T-helper 2 cell treated with Interferon-gamma antibody and Interleukin-4, amounts not matched to agents 100 ng/mL and 5 ng/mL, for 36 hours (primary cell): ENCODE data around the gene AAK1. TPM values are rescaled to one million over a fixed set of nuclear protein-coding genes. Genes with fewer than 3 reads are reported as not detected.
"Not testable (repeated sequence)": the region's sequence is repeated elsewhere in the genome, so short reads cannot be mapped to it uniquely, and the experiment has no call there.

Experiments used
- intact Hi-C: fragments of 100-400 bp; cut with micrococcal nuclease; formaldehyde crosslinking; loops from one replicate; pipeline ENCODE4 v1.15.1; 2023
- total RNA-seq: library from RNA; stranded (reverse); gene quantifications from 2 replicates; pipeline ENCODE4 v1.2.3, GENCODE V29; 2022

AAK1 gene
- total RNA-seq, 1 donor from 2014 or later: 113 TPM

DNA sequence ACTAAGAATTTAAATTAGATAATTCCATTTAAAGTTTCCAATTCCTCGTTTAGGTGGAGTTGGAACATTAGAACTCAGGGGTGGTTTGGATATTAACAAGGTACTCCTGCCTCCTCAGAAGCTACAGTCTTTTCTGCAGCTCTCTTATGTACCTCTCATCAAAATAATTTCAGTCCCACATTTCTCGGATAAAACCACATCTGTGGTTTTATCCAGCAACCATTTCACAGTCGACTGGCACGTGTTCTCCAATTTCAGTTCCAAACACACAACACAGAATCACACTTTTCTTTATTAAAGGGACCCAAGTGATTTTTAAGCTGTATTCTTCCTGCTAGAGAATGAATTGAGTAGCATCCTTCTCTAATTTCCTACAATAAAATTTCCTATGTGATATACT, 183.6 kb downstream of the AAK1 start:
- intact Hi-C loops: no loop called here

DNA sequence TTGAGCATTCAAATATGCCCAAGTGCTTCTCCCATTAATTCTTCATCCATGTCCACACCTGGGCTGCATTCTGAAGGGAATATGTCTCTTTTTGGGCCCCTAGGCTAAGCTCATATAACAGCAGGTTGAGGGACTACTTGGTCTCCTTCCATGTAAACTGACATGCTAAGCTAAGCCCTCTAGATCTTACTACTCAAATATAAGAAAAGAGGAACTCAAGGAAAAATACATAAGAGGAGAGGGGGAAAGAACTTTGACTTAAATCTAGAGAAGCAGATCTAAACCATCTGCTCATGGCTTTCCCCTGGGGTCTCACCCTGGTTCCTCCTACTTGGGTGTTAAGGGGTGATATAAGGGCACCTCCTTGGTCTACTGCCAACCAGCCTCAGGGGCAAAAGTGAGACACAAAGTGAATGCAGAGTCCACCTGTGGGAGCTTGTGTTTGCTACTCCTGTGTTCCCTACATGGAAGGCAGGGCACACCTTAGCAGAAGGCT, 186.5 kb downstream of the AAK1 start:
- intact Hi-C loops: no loop called here

DNA sequence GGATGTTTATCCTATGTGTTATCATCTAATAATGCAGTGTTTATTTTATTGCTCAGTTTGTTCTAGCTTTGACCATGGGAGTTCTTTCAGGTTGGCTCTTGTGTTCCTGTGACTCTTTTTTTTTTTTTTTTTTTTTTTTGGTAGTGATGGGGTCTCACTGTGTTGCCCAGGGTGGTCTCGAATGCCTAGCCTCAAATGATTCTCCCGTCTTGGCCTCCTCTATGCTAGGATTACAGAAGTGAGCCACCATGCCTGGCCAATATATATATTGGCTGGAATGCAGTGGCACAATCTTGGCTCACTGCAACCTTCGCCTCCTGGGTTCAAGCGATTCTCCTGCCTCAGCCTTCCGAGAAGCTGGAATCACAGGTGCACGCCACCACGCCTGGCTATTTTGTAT, 187.4 kb downstream of the AAK1 start:
- intact Hi-C loops: no loop called here

DNA sequence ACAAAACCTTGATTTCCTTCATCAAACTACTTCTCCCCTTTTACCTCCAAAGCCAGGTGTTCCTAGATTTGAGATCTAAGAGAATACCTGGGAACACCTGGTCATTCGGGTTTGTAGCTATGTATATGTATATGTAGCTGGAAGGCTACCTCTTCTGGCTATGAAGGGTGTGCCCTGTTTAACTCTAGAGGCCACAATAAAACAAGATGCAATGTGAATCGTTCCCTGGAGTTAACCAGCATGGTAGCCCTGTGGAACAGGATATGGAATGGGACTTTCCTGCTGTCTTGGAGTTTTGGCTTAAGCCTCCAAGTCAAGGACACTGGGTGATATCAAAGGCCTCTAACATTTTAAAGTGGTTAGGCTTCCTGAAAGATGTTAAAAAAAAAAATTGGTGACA, 188.6 kb downstream of the AAK1 start:
- intact Hi-C loops: no loop called here

DNA sequence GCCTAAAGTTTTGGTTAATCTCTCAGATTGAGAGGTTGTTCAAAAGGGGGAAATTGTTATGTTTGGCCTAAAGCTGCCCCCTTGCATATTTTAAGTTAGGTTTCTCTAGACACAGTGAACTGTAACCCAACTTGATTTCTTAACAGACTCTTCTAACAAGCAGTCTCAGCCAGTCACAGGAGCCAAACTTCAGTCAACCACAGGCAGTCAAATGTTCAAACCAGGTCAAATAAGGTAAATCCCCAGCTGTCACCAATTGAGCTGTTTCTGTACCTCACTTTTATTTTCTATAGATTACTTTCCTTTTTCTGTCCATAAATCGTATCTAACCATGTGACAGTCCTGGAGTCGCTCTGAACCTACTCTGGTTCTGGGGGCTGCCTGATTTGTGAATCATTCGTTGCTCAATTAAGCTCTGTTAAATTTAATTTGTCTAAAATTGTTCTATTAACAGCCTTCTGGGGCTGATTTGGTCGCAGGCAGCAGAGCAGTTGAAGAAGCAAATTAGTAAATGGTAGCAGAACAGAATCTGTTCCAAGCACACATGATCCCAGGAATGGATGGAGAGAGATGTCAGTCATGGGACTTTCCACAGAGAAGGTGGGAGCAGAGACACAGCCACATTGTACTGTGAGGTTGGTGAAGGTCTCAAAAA, 189.9 kb downstream of the AAK1 start:
- intact Hi-C loops: no loop called here

DNA sequence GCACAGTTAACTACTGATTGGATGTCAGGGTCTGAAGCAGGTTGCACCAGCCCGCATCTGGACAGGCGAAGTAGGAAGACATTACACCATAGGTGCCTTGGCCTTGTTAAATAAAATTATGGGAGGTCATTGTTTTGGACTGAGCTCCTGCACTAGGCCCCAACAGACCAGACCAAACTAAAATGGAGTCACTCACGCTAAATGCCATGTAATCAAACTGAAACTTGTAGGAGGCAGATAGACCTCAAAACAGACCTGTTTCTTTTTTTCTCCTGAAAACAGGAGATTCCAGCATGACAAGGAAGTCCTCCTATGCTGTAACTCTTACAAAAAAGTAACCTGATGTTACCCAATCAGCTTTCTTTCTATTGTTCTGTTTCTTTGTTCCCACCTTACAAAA, 190.9 kb downstream of the AAK1 start:
- intact Hi-C loops: no loop called here

DNA sequence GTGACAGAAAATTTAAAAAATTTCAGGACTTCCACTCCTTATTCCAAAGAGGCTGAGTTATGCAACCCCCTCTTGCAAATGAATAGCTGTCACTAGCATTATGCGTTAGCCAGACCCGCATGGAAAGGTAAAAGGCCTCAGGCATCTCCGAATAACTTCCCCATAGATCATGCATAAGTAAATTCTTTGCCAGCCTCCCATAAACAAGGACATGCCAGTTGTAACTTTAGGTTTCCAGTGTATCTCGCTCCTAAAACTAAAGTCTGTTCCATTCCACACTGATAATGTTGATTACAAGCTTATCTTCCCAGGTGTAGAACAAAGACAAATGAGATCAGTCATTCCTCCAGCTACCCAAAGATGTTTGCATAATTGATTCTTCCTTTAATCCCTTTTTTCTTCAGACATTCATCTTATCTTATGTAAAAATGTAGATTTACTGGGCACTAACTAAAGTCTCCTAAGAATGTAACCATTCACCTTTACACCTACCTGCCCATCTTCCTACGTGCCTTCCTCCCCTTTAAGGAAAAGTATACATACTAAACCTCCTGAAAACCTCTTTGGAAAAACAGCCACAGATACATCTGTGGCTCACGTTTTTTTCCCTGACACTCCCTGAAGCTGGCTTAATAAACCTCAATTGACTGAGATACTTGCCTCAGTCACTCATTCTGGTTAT, 192.7 kb downstream of the AAK1 start:
- intact Hi-C loops: no loop called here

DNA sequence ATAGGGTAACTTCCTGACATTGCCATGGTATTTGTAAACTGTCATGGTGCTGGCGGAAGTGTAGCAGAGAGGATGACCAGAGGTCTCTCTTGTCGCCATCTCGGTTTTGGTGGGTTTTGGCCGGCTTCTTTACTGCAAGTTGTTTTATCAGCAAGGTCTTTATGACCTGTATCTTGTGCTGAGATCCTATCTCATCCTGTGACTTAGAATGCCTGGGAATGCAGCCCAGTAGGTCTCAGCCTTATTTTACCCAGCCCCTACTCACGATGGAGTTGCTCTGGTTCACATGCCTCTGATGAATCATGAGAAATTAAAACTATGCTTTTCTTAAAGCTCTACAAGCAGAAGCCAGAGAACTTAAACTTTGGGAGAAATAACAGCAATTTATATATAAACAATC, 193.6 kb downstream of the AAK1 start:
- intact Hi-C loops: no loop called here

DNA sequence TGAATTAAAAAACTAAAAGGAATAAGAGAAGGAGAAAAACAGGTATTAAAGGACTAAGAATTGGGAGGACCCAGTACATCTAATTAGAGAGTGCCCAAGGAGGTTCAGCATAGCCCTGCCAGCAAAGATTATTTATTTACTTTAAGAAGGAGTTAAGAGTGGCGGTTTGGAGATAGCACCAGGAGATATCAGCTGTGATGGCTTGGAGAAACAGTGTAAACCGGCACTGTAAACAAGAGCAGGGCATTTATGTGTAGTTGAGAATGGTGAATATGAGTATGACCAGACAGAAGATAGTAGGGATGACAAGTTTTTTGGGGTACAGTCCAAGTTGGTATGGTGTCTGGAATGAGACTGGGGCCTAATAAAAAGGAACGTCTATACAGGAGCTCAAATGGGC, 199.9 kb downstream of the AAK1 start:
- intact Hi-C loops: not testable (repeated sequence)

DNA sequence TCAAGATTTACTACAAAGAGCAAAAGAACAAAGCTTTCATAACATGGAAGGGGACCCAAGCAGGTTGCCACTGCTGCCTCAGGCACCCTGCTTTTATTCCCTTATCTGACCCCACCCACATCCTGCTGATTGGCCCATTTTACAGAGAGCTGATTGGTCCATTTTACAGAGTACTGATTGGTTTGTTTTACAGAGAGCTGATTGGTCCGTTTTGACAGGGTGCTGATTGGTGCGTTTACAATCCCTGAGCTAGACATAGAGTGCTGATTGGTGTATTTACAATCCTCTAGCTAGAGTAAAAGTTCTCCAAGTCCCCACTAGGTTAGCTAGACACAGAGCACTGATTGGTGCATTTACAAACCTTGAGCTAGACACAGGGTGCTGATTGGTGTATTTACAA, 204.0 kb downstream of the AAK1 start:
- intact Hi-C loops: loop anchor here (5.0 kb wide), 1 partner anchor 808 kb away; the partner anchor contains the start of gene TIA1

DNA sequence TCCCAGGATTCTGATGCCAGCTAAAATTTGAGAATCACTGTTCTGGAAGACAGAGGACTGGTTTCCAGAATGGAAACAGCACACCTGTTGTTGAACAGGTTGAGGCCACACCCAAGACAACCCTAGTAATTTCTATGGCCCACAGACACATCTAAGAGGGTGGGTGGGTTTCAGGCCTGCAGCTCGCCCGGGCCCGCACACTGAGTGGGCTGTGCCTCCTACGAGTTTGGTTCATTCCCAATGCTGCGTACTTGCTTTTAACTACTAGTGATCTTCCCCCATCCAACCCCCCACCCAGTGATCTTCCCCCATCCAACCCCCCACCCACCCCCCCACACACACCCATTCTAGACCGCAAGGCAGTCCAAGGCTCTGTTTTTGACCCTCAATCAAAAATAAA, 205.0 kb downstream of the AAK1 start:
- intact Hi-C loops: loop anchor here (5.0 kb wide), 1 partner anchor 809 kb away; the partner anchor contains the start of gene TIA1

DNA sequence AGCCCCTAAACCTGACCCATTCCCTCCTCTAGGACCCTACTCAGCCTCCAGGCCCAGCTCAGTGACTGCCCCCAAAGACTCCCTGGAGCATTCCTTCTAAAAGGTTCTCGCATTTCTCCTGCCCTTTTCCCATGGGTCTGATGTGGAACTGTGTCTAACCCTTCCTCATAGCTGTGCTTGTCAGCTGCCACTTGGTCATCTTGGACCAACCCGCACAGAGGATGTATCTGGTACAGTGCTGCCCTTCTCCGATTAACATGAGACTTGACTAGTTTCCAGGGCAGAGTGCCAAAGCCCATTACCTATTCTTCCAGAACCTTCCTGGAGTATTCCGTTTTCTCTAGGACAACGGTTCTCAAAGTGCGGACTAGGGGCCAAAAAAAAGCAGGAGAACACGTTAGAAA, 205.8 kb downstream of the AAK1 start:
- intact Hi-C loops: loop anchor here (1.0 to 5.0 kb wide), 5 partner anchors 51 to 810 kb away; partner anchors contain the start of genes GFPT1, MXD1 and TIA1

DNA sequence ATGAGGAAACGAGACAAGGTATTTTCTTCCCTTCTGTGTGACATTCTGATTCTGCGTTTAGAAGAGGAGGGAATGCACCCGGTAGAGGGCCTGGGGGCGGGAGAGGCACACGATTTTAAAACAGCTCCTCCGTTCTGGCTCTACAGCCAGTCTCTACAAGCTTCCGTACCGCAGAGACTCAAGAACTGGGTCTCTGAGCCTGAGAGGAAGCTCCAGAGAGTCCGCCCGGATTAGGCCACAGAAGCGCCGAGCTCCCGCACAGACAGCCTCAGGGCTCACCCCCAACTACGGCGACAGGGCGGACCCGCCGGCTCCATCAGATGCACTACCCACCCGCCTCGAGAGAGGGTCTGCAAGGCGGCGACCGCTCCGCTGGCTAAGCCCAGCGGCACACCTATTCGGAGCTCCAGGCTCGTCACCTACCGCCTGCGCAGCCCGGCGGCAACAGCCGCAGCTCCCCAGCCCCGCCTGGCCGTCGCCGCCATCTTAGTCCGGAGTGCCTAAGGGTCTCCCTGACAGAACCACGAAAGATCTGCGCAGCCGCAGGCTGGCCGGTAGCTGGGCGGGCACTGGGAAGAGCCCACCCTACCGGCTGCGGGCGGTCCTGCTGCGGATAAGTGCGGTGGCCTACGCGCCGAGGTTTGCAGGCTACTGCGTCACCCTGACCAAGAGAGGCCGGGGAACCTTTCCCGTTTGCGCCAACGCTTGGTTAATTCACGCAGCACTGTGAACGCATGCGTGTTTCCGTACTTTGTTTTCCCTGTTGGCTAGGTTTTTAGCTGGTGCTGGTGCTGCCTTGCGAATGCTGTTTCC, 206.4 kb downstream of the AAK1 start, which contains the start of gene NFU1:
TSS of gene NFU1 (minus strand) at position 498 of the 813 bp plus-strand sequence. CDS start at position 485, 13 bp downstream.
- intact Hi-C loops: loop anchor here (1.0 to 5.0 kb wide), 5 partner anchors 50 to 810 kb away; partner anchors contain the start of genes GFPT1, MXD1 and TIA1

DNA sequence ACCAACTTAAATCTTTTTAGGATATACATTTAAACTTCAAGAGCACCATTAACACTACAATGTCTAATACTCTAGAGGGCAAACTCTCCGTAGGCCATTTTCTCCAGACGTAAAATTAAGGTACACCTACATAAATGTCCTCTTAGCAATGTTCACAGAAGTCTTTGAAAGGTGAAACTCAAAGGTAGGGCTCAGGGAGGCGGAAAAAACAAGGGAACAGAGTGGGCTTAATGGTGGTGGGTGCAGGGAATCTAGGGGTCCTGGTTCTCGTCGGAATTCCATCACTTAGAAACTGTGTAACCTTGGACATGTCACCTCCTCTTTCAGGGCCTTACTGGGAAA, 207.0 kb downstream of the AAK1 start:
- intact Hi-C loops: loop anchor here (2.0 to 5.0 kb wide), 4 partner anchors 50 to 811 kb away; partner anchors contain the start of genes GFPT1, MXD1 and TIA1

DNA sequence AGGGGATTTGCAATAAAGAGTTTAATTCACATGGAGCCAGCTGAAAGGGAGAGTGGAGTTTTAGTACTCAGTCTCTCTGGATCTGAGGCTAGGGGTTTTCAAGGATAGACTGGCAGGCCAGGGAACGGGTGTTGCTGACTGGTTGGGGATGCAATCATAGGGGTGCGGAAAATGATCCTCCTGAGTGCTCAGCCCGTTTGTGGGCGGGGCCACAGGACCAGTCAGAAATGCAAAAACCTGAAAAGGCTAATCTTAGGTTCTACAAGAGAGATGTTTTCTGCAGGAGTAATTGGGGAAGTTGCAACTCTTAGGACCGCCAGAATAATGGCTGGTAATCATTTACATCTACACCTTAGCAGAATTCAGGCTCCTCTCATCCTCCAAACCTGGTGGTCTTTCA, 208.8 kb downstream of the AAK1 start:
- intact Hi-C loops: loop anchor here (5.0 kb wide), 1 partner anchor 813 kb away; the partner anchor contains the start of gene TIA1

DNA sequence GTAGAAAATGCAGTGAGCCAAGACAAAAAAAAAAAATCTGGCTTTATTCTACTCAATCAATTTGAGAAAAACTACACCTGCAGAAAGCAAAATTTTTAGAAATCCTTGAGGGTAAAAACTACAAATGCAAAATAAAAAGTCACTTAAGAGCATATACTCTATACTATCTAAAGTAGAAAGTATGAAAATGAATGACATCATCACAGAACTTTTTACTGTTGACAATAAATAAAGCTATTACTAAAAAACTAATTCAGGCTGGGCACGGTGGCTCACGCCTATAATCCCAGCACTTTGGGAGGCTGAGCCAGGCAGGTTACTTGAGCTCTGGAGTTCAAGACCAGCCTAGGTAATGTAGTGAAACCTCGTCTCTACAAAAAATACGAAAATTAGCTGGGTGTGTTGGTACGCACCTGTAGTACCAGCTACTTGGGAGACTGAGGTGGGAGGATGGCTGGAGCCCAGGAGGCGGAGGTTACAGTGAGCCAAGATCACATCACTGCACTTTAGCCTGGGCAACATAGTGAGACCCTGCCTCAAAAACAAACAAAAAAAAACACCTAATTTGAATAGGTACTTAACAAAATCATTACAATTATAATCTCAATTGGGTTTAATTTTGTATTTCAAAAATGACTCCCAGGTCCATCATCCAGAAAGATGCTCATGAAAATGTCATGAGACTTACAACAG, 213.9 kb downstream of the AAK1 start:
- intact Hi-C loops: no loop called here

DNA sequence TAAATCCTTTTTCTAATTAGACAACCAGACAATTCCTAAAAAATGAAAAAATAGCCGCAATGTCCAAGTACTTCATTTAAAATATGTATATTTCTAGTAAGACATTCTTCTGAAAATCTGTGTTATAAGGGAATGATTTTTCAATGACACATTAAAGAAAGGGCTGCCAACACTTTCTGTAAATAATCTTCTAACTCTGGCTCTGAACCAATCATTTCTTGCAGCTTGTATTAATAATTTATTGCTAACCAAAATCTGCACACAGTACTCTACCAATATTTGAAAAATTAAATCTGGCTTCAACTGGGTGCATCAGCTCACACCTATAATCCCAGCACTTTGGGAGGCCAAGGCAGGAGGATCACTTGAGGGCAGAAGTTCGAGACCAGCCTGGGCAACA, 214.6 kb downstream of the AAK1 start:
- intact Hi-C loops: no loop called here

DNA sequence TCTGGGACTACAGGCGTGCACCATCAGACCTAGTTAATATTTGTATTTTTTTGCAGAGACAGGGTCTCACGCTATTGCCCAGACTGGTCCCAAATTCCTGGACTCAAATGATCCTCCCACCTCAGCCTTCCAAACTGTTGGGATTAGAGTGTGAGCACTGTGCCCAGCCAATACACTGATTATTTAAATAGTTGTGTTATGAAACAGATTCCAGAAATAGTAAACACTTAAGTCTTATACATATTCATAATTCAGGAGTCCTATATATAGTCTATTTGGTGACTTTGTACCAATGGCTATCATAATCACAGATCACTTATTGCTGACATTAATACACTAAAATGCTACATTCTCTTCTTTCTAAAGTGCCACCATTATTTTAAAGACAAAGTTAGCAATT, 219.1 kb downstream of the AAK1 start:
- intact Hi-C loops: no loop called here

DNA sequence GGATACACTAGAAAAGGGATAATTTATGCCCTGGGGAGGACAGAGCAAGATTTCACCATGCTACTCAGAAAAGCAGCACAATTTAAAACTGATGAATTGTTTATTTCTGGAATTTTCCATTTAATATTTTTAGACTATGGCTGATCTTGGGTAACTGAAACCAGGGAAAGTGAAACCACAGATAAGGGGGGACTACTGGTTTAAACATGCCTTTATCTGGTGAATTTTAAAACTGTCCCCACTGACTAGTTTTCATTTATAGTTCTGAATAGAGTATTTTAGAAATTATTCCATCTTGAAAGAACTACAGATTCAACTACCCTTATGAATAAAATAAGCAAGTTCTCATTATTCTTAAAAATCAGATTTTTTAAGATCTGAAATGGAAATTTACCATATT, 221.3 kb downstream of the AAK1 start:
- intact Hi-C loops: no loop called here

DNA sequence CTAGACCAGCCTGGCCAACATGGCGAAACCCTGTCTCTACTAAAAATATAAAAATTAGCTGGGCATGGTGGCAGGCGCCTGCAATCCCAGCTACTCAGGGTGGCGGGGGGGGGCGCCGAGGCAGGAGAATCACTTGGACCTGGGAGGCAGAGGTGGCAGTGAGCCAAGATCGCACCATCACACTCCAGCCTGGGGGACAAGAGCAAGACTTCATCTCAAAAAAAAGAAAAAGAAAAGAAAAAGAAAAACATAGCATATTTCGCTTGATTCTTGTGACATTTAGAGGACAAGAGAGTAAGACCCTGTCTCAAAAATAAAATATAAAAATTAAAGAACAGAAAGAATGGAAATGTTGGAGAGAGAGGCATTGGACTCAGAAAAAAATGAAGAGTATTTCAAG, 224.4 kb downstream of the AAK1 start:
- intact Hi-C loops: not testable (repeated sequence)

DNA sequence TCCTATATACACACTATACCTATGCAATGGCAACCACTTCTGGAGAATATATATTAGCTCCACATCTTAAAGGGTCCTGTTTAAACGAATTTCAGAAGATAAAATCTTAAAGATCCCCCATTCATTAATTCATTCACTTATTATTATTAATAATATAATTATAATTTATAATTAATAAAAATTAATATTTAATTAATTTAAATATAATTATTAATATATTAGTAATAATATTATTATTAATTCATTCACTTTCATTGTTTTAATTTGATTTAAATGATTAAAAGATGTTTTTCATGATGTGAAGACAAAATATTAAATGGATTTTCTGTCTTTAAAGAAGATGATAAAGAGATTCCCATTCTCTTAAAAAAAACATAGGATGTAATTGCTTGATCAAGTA, 227.4 kb downstream of the AAK1 start:
- intact Hi-C loops: no loop called here
